ENCODE measurements around the gene NFIX. TPM values are rescaled to one million over a fixed set of nuclear protein-coding genes. Genes with fewer than 3 reads are reported as not detected.

The NFIX gene
- total and polyA plus RNA-seq, 2 donors (not counting 1 experiment from before 2014, with no cell fraction given): 0.69 to 5.6 TPM

- no peak for DNase-seq
- Histone ChIP-seq H3K9ac (ENCODE audit: low read length) (no peak overlapping the region), H3K4me1 (ENCODE audit: control insufficient read depth in 2 of 2, insufficient read depth in 2 of 2, low read length in 2 of 2) (no peaks in the 10 kb centered on the region), H3K27ac (ENCODE audit: low read length in 2 of 2) (no peak overlapping the region), H3K27me3 (replicated peaks in 1 of 4; ENCODE audit: control extremely low read depth in 1 of 4, control insufficient read depth in 3 of 4, insufficient read depth in 4 of 4, low read length in 3 of 4) (no peaks in the 10 kb centered on the region), H3K36me3 (replicated peaks in 1 of 2; ENCODE audit: control extremely low read depth in 1 of 2, control insufficient read depth in 1 of 2, extremely low read depth in 1 of 2, insufficient read depth in 2 of 2, low read length in 1 of 2) (no peaks in the 10 kb centered on the region), H3K4me3 (ENCODE audit: control extremely low read depth in 1 of 5, extremely low read depth in 1 of 5, insufficient read depth in 1 of 5, low read depth in 2 of 5, low read length in 4 of 5) (no peak overlapping the region), H3K4me2 (replicated peaks; ENCODE audit: low read depth, low read length, poor library complexity, severe bottlenecking) (no peak overlapping the region), H2AFZ (ENCODE audit: insufficient read depth, low read depth, low read length, poor library complexity, severe bottlenecking) (no peak overlapping the region), H3K9me3 (ENCODE audit: control extremely low read depth in 1 of 3, control insufficient read depth in 2 of 3, insufficient read depth in 1 of 3, low read length in 2 of 3) (no peaks in the 10 kb centered on the region), H3K79me2 (ENCODE audit: control insufficient read depth, insufficient read depth, low read length) (no peaks in the 10 kb centered on the region), H4K20me1 (ENCODE audit: control insufficient read depth, insufficient read depth, low read length, poor library complexity, severe bottlenecking) (no peaks in the 10 kb centered on the region)
- POLR2A ChIA-PET: interaction anchor here (0.9 kb wide), 1 partner anchor 35 kb away, joined by 8 read pairs; no protein-coding TSS in a partner anchor
- CTCF ChIA-PET: interaction anchor here (0.6 to 1.5 kb wide), 4 partner anchors 8 to 104 kb away, joined by 3 to 4 read pairs (median 4); no protein-coding TSS in a partner anchor
- Mint-ChIP-seq H3K4me1 (no peaks in the 10 kb centered on the region), H3K27me3 (peaks cover 12% of the 10 kb centered on the region), H3K9me3 (ENCODE audit: insufficient read depth) (no peaks in the 10 kb centered on the region), H3K4me3 (no peak overlapping the region), H3K27ac (no peak overlapping the region)
- intact Hi-C loops (cut with micrococcal nuclease): no loop called here
- TF ChIP-seq, protein P1, sequence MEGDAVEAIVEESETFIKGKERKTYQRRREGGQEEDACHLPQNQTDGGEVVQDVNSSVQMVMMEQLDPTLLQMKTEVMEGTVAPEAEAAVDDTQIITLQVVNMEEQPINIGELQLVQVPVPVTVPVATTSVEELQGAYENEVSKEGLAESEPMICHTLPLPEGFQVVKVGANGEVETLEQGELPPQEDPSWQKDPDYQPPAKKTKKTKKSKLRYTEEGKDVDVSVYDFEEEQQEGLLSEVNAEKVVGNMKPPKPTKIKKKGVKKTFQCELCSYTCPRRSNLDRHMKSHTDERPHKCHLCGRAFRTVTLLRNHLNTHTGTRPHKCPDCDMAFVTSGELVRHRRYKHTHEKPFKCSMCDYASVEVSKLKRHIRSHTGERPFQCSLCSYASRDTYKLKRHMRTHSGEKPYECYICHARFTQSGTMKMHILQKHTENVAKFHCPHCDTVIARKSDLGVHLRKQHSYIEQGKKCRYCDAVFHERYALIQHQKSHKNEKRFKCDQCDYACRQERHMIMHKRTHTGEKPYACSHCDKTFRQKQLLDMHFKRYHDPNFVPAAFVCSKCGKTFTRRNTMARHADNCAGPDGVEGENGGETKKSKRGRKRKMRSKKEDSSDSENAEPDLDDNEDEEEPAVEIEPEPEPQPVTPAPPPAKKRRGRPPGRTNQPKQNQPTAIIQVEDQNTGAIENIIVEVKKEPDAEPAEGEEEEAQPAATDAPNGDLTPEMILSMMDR (IDR thresholded peaks at IDR 0.05): no peak
- TF ChIP-seq EZH2 (IDR thresholded peaks at IDR 0.05; ENCODE audit: borderline replicate concordance, insufficient read depth, low read depth, low read length, poor library complexity, severe bottlenecking): no peak
- 75% methylated on average over 19 of the region's 20 CpGs for WGBS (ENCODE audit: insufficient coverage)
- ATAC-seq (ENCODE audit: low read depth): no peak
These were observed 74.4 kb downstream of the NFIX start for GRCh38 chr19:13069415-13070359.
